ENCODE results near the gene SPNS2.

Gene SPNS2

GRCh38 chr17:4500191-4500571, 1.5 kb downstream of the SPNS2 start:
- DNase-seq: no peak
- intact Hi-C loops (cut with DNase I): no loop called here

- intact Hi-C loops (cut with DNase I): no loop called here
- no peak for DNase-seq
These were observed 2.7 kb downstream of the SPNS2 start for GRCh38 chr17:4501295-4501949.

GRCh38 chr17:4502466-4503154, 3.9 kb downstream of the SPNS2 start:
- intact Hi-C loops (cut with DNase I): no loop called here
- DNase-seq: peak in 25 of 42 donors; percentile 37 to 81 (median 61)

GRCh38 chr17:4503283-4504025, 4.8 kb downstream of the SPNS2 start:
- DNase-seq: peak in 9 of 42 donors; percentile 30 to 72 (median 43)
- intact Hi-C loops (cut with DNase I): no loop called here

- no peak for DNase-seq
- intact Hi-C loops (cut with DNase I): no loop called here
These were observed 5.5 kb downstream of the SPNS2 start for GRCh38 chr17:4504188-4504587.

GRCh38 chr17:4505187-4505586, 6.5 kb downstream of the SPNS2 start:
- DNase-seq: no peak
- intact Hi-C loops (cut with DNase I): no loop called here

GRCh38 chr17:4506175-4506813, 7.6 kb downstream of the SPNS2 start:
- intact Hi-C loops (cut with DNase I): no loop called here
- peak in 2 of 42 donors; percentile 37 to 46 for DNase-seq

- DNase-seq: peak in 14 of 42 donors; percentile 32 to 70 (median 52)
- intact Hi-C loops (cut with DNase I): no loop called here
These were observed 8.2 kb downstream of the SPNS2 start for GRCh38 chr17:4506892-4507291.

GRCh38 chr17:4507361-4508111, 8.9 kb downstream of the SPNS2 start:
- intact Hi-C loops (cut with DNase I): no loop called here
- DNase-seq: no peak

GRCh38 chr17:4508207-4508606, 9.5 kb downstream of the SPNS2 start:
- no peak for DNase-seq
- intact Hi-C loops (cut with DNase I): no loop called here

- intact Hi-C loops (cut with DNase I): no loop called here
- DNase-seq: no peak
These were observed 10.7 kb downstream of the SPNS2 start for GRCh38 chr17:4509401-4509800.

GRCh38 chr17:4509923-4510617, 11.4 kb downstream of the SPNS2 start:
- intact Hi-C loops (cut with DNase I): no loop called here
- no peak for DNase-seq

GRCh38 chr17:4510618-4510941, 11.9 kb downstream of the SPNS2 start:
- peak in 1 of 42 donors; percentile 28 for DNase-seq
- intact Hi-C loops (cut with DNase I): no loop called here

GRCh38 chr17:4511199-4511932, 12.7 kb downstream of the SPNS2 start:
- peak in 3 of 42 donors; percentile 20 to 48 (median 43) for DNase-seq
- intact Hi-C loops (cut with DNase I): no loop called here

GRCh38 chr17:4512156-4513112, 13.8 kb downstream of the SPNS2 start:
- intact Hi-C loops (cut with DNase I): no loop called here
- DNase-seq: no peak

GRCh38 chr17:4513113-4514032, 14.7 kb downstream of the SPNS2 start:
- DNase-seq: no peak
- intact Hi-C loops (cut with DNase I): no loop called here

Data from head of caudate nucleus (tissue), 42 donors.